SK-N-SH (cell line): ENCODE measurements around the gene HIPK1. TPM values are rescaled to one million over a fixed set of nuclear protein-coding genes. Genes with fewer than 3 reads are reported as not detected.

Experiments
- CTCF ChIA-PET: fragments of 300-600, 350-600 bp; formaldehyde crosslinking; extraction: SDS; loops from one replicate; lab custom pipeline; 2021; lab: Yijun Ruan, JAX
- POLR2A ChIA-PET: fragments of 350-600 bp; sonication (Branson Sonifier 250); formaldehyde crosslinking; extraction: SDS; loops from one replicate; lab custom pipeline; 2020; ENCODE audit warnings: antibody characterized with exemption, inconsistent platforms; lab: Yijun Ruan, JAX
- DNase-seq: peaks from one replicate; pipeline ENCODE4 v3.0.0; 2012
- H2AFZ ChIP-seq: fragments of 200-600 bp; sonication (generic); 2 replicates; pipeline ENCODE4 v1.8.1; 2016; ENCODE audit warnings: antibody characterized with exemption, mild to moderate bottlenecking, low read depth
- H3F3A ChIP-seq: fragments of 200-600 bp; sonication (generic); replicated peaks from 2 replicates; pipeline ENCODE3; 2016; ENCODE audit warnings: antibody characterized with exemption, mild to moderate bottlenecking; ENCODE audit not compliant: insufficient read depth
- H3K27ac ChIP-seq, 2 experiments: fragments of 200-500 bp in 1 of 2; fragments of 200-600 bp in 1 of 2; sonication (Bioruptor generic) in 1 of 2; sonication (generic), shearing (Covaris generic) in 1 of 2; 2 replicates each; pipeline versions ENCODE4 v1.5.1 to v1.6.1; 2014 to 2016; ENCODE audit warnings: low read depth in 2 of 2, inconsistent platforms in 1 of 2, low read length in 1 of 2, mild to moderate bottlenecking in 1 of 2, mixed read lengths in 1 of 2
- H3K27me3 ChIP-seq: fragments of 200-600 bp; sonication (generic), shearing (Covaris generic); 2 replicates; pipeline ENCODE4 v1.6.1; 2016; ENCODE audit warnings: mixed run types; ENCODE audit not compliant: insufficient read depth
- H3K36me3 ChIP-seq, 2 experiments: fragments of 200-500 bp in 1 of 2; fragments of 200-600 bp in 1 of 2; sonication (Bioruptor generic) in 1 of 2; sonication (generic) in 1 of 2; replicated peaks in 1 of 2; 2 replicates each; pipeline versions ENCODE3 to v1.5.1; 2014 to 2016; ENCODE audit warnings: low read length in 1 of 2, mild to moderate bottlenecking in 1 of 2; ENCODE audit not compliant: insufficient read depth in 2 of 2, control insufficient read depth in 1 of 2
- H3K4me1 ChIP-seq, 2 experiments: fragments of 200-500 bp in 1 of 2; fragments of 200-600 bp in 1 of 2; sonication (Bioruptor generic) in 1 of 2; sonication (generic), shearing (Covaris generic) in 1 of 2; 2 replicates each; pipeline versions ENCODE4 v1.5.1 to v1.6.1; 2014 to 2016; ENCODE audit warnings: low read depth in 1 of 2, low read length in 1 of 2, mixed run types in 1 of 2; ENCODE audit not compliant: insufficient read depth in 2 of 2, control insufficient read depth in 1 of 2
- H3K4me2 ChIP-seq: fragments of 200-600 bp; sonication (generic), shearing (Covaris generic); 2 replicates; pipeline ENCODE4 v1.6.1; 2017; ENCODE audit warnings: mixed run types
- H3K4me3 ChIP-seq, 2 experiments: fragments of 200-500 bp in 1 of 2; fragments of 200-600 bp in 1 of 2; sonication (Bioruptor generic) in 1 of 2; sonication (generic), shearing (Covaris generic) in 1 of 2; 2 replicates each; pipeline versions ENCODE4 v1.5.1 to v1.8.1; 2014 to 2016; ENCODE audit warnings: low read depth in 2 of 2, inconsistent platforms in 1 of 2, low read length in 1 of 2, mild to moderate bottlenecking in 1 of 2, mixed read lengths in 1 of 2, moderate library complexity in 1 of 2
- H3K79me2 ChIP-seq: fragments of 200-600 bp; sonication (generic); 2 replicates; pipeline ENCODE4 v1.8.1; 2017; ENCODE audit warnings: mild to moderate bottlenecking; ENCODE audit not compliant: insufficient read depth
- H3K9ac ChIP-seq: fragments of 200-600 bp; sonication (generic); 2 replicates; pipeline ENCODE4 v1.6.1; 2017; ENCODE audit warnings: mixed run types
- H3K9me2 ChIP-seq: fragments of 200-600 bp; sonication (generic); 2 replicates; pipeline ENCODE4 v1.6.1; 2017; ENCODE audit warnings: mixed run types
- H3K9me3 ChIP-seq: fragments of 200-600 bp; sonication (generic); 2 replicates; pipeline ENCODE4 v1.6.1; 2017; ENCODE audit warnings: mixed run types, mild to moderate bottlenecking, moderate library complexity
- H4K20me1 ChIP-seq: fragments of 200-600 bp; sonication (generic); 2 replicates; pipeline ENCODE4 v1.6.1; 2017; ENCODE audit warnings: mild to moderate bottlenecking, mixed run types; ENCODE audit not compliant: insufficient read depth
- EP300 ChIP-seq, 2 experiments: IDR thresholded peaks; 2 replicates each; pipeline versions ENCODE4 v1.4.0 to v1.6.1; 2012; ENCODE audit warnings: borderline replicate concordance in 1 of 2, low read depth in 1 of 2, low read length in 1 of 2
- FOSL2 ChIP-seq: IDR thresholded peaks from 2 replicates; pipeline ENCODE4 v1.4.0; 2012; ENCODE audit warnings: low read depth, mild to moderate bottlenecking, moderate library complexity, borderline replicate concordance
- FOXJ3 ChIP-seq: sonication (generic); formaldehyde crosslinking; IDR thresholded peaks from 2 replicates; pipeline ENCODE4 v1.5.1; 2020; ENCODE audit warnings: mild to moderate bottlenecking, missing genetic modification reagents
- FOXM1 ChIP-seq: IDR thresholded peaks from 2 replicates; pipeline ENCODE4 v1.4.0; 2012; ENCODE audit warnings: low read depth, mild to moderate bottlenecking
- GABPA ChIP-seq: IDR thresholded peaks from 2 replicates; pipeline ENCODE4 v1.4.0; 2012; ENCODE audit warnings: low read depth, mild to moderate bottlenecking
- GATA2 ChIP-seq: sonication (generic); formaldehyde crosslinking; IDR thresholded peaks from 2 replicates; pipeline ENCODE4 v1.5.0; 2020; ENCODE audit warnings: mild to moderate bottlenecking, missing genetic modification reagents
- JUND ChIP-seq: IDR thresholded peaks from 2 replicates; pipeline ENCODE4 v1.4.0; 2012
- MXI1 ChIP-seq: IDR thresholded peaks from 2 replicates; pipeline ENCODE4 v1.6.1; 2012; ENCODE audit warnings: mild to moderate bottlenecking, low read depth, low read length, improper control_type of control experiment
- NFIC ChIP-seq: IDR thresholded peaks from 2 replicates; pipeline ENCODE4 v1.4.0; 2012; ENCODE audit warnings: borderline replicate concordance
- POLR2AphosphoS5 ChIP-seq: IDR thresholded peaks from 2 replicates; pipeline ENCODE4 v1.6.1; 2012; ENCODE audit warnings: low read depth, low read length
- RAD21 ChIP-seq: IDR thresholded peaks from 2 replicates; pipeline ENCODE4 v1.6.1; 2012; ENCODE audit warnings: mild to moderate bottlenecking, low read length
- RCOR1 ChIP-seq: fragments of 150-350 bp; IDR thresholded peaks from 2 replicates; pipeline ENCODE4 v1.6.1; 2017; ENCODE audit warnings: antibody characterized with exemption, low read length
- SIN3A ChIP-seq: IDR thresholded peaks from 2 replicates; pipeline ENCODE4 v1.6.1; 2012; ENCODE audit warnings: low read depth, mild to moderate bottlenecking, low read length, moderate library complexity, borderline replicate concordance
- SMC3 ChIP-seq: IDR thresholded peaks from 2 replicates; pipeline ENCODE4 v1.6.1; 2012; ENCODE audit warnings: low read depth, low read length, improper control_type of control experiment
- TCF12 ChIP-seq: IDR thresholded peaks from 2 replicates; pipeline ENCODE4 v1.4.0; 2012
- TEAD4 ChIP-seq: IDR thresholded peaks from 2 replicates; pipeline ENCODE4 v1.4.0; 2012; ENCODE audit warnings: mild to moderate bottlenecking, borderline replicate concordance; ENCODE audit not compliant: insufficient read depth
- YY1 ChIP-seq: IDR thresholded peaks from 2 replicates; pipeline ENCODE4 v1.4.0; 2012; ENCODE audit warnings: low read depth, mild to moderate bottlenecking
- WGBS: methylation state at CpG from one replicate; pipeline ENCODE4 v1.1.6; 2017; ENCODE audit warnings: low lambda C conversion rate; 5-methylcytosine and 5-hydroxymethylcytosine counted together
- polyA plus RNA-seq, 3 experiments: library from polyadenylated mRNA; depleted of rRNA; stranded (reverse); fragments of >200 nt; gene quantifications; 2 replicates each; pipeline ENCODE4 v1.2.3, GENCODE V29; 2012
- TF ChIP-seq, protein P1 (sequence below): fragments of 150-350 bp; IDR thresholded peaks from 2 replicates; pipeline ENCODE4 v1.6.1; 2016; ENCODE audit warnings: mild to moderate bottlenecking, low read depth, low read length
- TF ChIP-seq, protein P2 (sequence below): IDR thresholded peaks from 2 replicates; pipeline ENCODE4 v1.4.0; 2012; ENCODE audit warnings: low read depth, borderline replicate concordance
- TF ChIP-seq, protein P3 (sequence below): IDR thresholded peaks from 2 replicates; pipeline ENCODE4; 2012
- TF ChIP-seq, protein P4 (sequence below): fragments of 150-350 bp; IDR thresholded peaks from 2 replicates; pipeline ENCODE4 v1.6.1; 2017; ENCODE audit warnings: antibody characterized with exemption, low read length, low read depth, borderline replicate concordance

HIPK1 gene
- polyA plus RNA-seq, 1 of the 3 experiments (the other 2 are of a cell fraction) = 7.1 TPM

DNA sequence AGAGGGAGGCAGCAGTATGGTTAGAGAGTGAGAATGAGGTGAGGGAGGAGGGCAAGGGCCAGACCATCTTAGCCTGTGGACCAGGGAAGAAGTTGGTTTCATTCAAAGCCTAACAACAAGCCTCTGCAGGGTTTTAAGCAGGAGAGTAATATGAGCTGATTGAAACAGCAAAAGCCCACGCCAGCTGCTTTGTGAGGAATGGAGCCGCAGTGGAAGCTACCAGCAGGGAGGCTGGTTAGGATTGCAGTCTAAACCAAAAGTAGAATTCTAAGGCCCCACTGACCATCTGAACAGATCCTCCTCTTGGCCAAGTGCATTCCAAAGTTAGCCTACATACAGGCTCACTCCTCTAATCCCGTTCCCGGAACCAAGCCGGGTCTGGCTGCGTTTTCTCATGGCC lies 94.9 kb downstream of the HIPK1 start:
- Histone ChIP-seq H2AFZ (no peak overlapping the region), H3K9ac (no peak overlapping the region), H3F3A (no peaks in the 10 kb centered on the region), H3K27ac (no peak overlapping the region), H4K20me1 (no peaks in the 10 kb centered on the region), H3K9me2 (no peaks in the 10 kb centered on the region), H3K4me2 (no peak overlapping the region), H3K9me3 (no peaks in the 10 kb centered on the region), H3K4me3 (no peak overlapping the region), H3K79me2 (no peaks in the 10 kb centered on the region), H3K36me3 (no peaks in the 10 kb centered on the region), H3K27me3 (no peaks in the 10 kb centered on the region), H3K4me1 (no peaks in the 10 kb centered on the region)
- CTCF ChIA-PET = no interaction called here
- no peak for DNase-seq
- TF ChIP-seq FOXM1 (no peak), RCOR1 (no peak), SMC3 (no peak), MXI1 (no peak), GABPA (no peak), RAD21 (no peak), FOSL2 (no peak), JUND (no peak), GATA2 (CRISPR knock-in tag) (no peak), SIN3A (no peak), YY1 (no peak), TEAD4 (no peak)
- TF ChIP-seq, protein P1, sequence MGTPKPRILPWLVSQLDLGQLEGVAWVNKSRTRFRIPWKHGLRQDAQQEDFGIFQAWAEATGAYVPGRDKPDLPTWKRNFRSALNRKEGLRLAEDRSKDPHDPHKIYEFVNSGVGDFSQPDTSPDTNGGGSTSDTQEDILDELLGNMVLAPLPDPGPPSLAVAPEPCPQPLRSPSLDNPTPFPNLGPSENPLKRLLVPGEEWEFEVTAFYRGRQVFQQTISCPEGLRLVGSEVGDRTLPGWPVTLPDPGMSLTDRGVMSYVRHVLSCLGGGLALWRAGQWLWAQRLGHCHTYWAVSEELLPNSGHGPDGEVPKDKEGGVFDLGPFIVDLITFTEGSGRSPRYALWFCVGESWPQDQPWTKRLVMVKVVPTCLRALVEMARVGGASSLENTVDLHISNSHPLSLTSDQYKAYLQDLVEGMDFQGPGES = no peak
- TF ChIP-seq, protein P2, sequence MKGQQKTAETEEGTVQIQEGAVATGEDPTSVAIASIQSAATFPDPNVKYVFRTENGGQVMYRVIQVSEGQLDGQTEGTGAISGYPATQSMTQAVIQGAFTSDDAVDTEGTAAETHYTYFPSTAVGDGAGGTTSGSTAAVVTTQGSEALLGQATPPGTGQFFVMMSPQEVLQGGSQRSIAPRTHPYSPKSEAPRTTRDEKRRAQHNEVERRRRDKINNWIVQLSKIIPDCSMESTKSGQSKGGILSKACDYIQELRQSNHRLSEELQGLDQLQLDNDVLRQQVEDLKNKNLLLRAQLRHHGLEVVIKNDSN = no peak
- TF ChIP-seq, protein P3, sequence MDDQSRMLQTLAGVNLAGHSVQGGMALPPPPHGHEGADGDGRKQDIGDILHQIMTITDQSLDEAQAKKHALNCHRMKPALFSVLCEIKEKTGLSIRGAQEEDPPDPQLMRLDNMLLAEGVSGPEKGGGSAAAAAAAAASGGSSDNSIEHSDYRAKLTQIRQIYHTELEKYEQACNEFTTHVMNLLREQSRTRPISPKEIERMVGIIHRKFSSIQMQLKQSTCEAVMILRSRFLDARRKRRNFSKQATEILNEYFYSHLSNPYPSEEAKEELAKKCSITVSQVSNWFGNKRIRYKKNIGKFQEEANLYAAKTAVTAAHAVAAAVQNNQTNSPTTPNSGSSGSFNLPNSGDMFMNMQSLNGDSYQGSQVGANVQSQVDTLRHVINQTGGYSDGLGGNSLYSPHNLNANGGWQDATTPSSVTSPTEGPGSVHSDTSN = no peak
- POLR2A ChIA-PET = no interaction called here
- WGBS = 97% methylated on average over 6 of the region's 6 CpGs

DNA sequence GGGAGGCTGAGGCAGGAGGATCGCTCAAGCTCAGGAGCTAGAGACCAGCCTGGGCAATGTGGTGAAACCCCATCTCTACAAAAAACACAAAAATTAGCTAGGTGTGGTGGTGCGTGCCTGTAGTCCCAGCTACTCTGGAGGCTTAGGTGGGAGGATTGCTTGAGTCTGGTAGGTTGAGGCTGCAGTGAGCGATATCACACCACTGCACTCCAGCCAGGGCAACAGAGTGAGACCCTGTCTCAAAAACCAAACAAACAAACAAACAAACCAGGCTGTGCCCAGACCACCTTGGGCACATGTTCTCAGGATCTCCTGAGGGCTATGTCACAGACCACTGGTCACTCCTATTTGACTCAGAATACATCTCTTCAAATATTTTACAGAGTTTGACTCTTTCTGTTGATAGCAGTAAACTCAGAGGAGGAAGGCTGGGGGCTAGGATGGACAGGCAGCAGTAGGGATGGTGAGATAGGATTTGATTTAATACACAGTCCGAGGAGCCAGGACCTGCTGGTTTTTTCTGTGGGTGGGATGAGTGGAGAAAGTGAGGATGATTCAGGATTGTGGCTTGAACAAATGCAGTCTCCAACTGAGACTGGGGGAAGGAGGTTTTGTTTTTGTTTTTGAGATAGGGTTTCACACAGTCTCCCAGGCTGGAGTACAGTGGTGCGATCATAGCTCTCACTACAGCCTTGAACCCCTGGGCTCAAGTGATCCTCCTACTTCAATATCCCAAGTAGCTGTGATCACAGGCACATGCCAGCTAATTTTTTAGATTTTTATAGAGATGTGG lies 96.7 kb downstream of the HIPK1 start:
- ChIA-PET CTCF (interaction anchor here (0.7 kb wide), 1 partner anchor 169 kb away, joined by 3 read pairs; no protein-coding TSS in a partner anchor), POLR2A (no interaction called here)
- H3K27me3 ChIP-seq = no peaks in the 10 kb centered on the region
- no peak for TF ChIP-seq NFIC
- no peak for TF ChIP-seq FOXM1
- TF ChIP-seq TCF12 = no peak
- TF ChIP-seq POLR2AphosphoS5 = no peak
- no peak for TF ChIP-seq JUND
- no peak for TF ChIP-seq SMC3
- no peak for TF ChIP-seq YY1
- no peak for TF ChIP-seq GABPA
- TF ChIP-seq EP300 (IDR thresholded peaks at IDR 0.05; ENCODE audit: borderline replicate concordance in 1 of 2, low read depth in 1 of 2, low read length in 1 of 2) = no peak
- no peak for TF ChIP-seq MXI1
- TF ChIP-seq, protein P4, sequence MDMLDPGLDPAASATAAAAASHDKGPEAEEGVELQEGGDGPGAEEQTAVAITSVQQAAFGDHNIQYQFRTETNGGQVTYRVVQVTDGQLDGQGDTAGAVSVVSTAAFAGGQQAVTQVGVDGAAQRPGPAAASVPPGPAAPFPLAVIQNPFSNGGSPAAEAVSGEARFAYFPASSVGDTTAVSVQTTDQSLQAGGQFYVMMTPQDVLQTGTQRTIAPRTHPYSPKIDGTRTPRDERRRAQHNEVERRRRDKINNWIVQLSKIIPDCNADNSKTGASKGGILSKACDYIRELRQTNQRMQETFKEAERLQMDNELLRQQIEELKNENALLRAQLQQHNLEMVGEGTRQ = no peak
- TF ChIP-seq FOXJ3 (CRISPR knock-in tag) = no peak
- TF ChIP-seq FOSL2 = no peak
- no peak for TF ChIP-seq RCOR1
- no peaks in the 10 kb centered on the region for H3K79me2 ChIP-seq
- H3K36me3 ChIP-seq = no peaks in the 10 kb centered on the region
- no peaks in the 10 kb centered on the region for H4K20me1 ChIP-seq
- no peaks in the 10 kb centered on the region for H3F3A ChIP-seq
- H3K9me2 ChIP-seq = no peaks in the 10 kb centered on the region
- H3K4me3 ChIP-seq = no peak overlapping the region
- no peaks in the 10 kb centered on the region for H3K4me1 ChIP-seq
- H3K9ac ChIP-seq = no peak overlapping the region
- no peak overlapping the region for H3K27ac ChIP-seq
- no peak overlapping the region for H3K4me2 ChIP-seq
- 86% methylated on average over 4 of the region's 5 CpGs for WGBS
- no peak overlapping the region for H2AFZ ChIP-seq
- DNase-seq = no peak
- H3K9me3 ChIP-seq = no peaks in the 10 kb centered on the region
